Measurements from ENCODE around the gene RNF31. TPM values are rescaled to one million over a fixed set of nuclear protein-coding genes. Genes with fewer than 3 reads are reported as not detected.

The RNF31 gene
- total RNA-seq, 1 donor from 2014 or later: 59.0 TPM

DNA sequence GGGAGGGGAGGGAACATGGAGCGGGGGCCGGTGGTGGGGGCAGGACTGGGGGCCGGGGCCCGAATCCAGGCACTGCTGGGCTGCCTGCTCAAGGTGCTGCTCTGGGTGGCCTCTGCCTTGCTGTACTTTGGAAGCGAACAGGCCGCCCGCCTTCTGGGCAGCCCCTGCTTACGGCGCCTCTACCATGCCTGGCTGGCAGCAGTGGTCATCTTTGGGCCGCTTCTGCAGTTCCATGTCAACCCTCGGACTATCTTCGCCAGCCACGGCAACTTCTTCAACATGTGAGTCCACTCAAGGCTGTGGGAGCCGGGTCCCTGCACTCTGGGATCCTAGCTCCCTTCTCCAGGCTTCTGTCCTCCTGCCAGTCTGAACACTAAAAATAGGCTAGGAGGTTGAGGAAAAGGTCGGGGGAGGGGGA, 15.7 kb upstream of the RNF31 start:
- no peaks in the 10 kb centered on the region for H3K36me3 ChIP-seq (ENCODE audit: insufficient read depth, low read length)
- TF ChIP-seq, protein P1, sequence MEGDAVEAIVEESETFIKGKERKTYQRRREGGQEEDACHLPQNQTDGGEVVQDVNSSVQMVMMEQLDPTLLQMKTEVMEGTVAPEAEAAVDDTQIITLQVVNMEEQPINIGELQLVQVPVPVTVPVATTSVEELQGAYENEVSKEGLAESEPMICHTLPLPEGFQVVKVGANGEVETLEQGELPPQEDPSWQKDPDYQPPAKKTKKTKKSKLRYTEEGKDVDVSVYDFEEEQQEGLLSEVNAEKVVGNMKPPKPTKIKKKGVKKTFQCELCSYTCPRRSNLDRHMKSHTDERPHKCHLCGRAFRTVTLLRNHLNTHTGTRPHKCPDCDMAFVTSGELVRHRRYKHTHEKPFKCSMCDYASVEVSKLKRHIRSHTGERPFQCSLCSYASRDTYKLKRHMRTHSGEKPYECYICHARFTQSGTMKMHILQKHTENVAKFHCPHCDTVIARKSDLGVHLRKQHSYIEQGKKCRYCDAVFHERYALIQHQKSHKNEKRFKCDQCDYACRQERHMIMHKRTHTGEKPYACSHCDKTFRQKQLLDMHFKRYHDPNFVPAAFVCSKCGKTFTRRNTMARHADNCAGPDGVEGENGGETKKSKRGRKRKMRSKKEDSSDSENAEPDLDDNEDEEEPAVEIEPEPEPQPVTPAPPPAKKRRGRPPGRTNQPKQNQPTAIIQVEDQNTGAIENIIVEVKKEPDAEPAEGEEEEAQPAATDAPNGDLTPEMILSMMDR (IDR thresholded peaks at IDR 0.05; ENCODE audit: insufficient read depth, low read depth, low read length): no peak
- TF ChIP-seq EZH2 (IDR thresholded peaks at IDR 0.05; ENCODE audit: insufficient read depth, low read length): no peak
- H3K27ac Mint-ChIP-seq (ENCODE audit: unreplicated experiment): no peak overlapping the region
- H3K36me3 Mint-ChIP-seq (ENCODE audit: low read depth, unreplicated experiment): peaks cover 1% of the 10 kb centered on the region
- no peaks in the 10 kb centered on the region for H3K9me3 Mint-ChIP-seq (ENCODE audit: unreplicated experiment)
- H3K9me3 ChIP-seq (ENCODE audit: insufficient read depth, low read depth, low read length): no peaks in the 10 kb centered on the region
- peaks cover 4% of the 10 kb centered on the region for H3K4me1 Mint-ChIP-seq (ENCODE audit: low read depth, unreplicated experiment)
- H3K27ac ChIP-seq (ENCODE audit: low read depth, low read length): no peak overlapping the region
- peaks cover 6% of the 10 kb centered on the region for H3K79me2 ChIP-seq (ENCODE audit: insufficient read depth, low read length)
- no peak overlapping the region for H2AFZ ChIP-seq (ENCODE audit: low read depth, low read length)
- no peak overlapping the region for H3K4me3 Mint-ChIP-seq (ENCODE audit: unreplicated experiment)
- no peak overlapping the region for H3K4me2 ChIP-seq (ENCODE audit: low read length)
- H3K27me3 Mint-ChIP-seq (ENCODE audit: low read depth, unreplicated experiment): peaks cover 8% of the 10 kb centered on the region
- H3K9ac ChIP-seq (ENCODE audit: low read length): no peak overlapping the region
- H3K4me1 ChIP-seq (ENCODE audit: insufficient read depth, low read length): peaks cover 6% of the 10 kb centered on the region
- DNase-seq (ENCODE audit: low read depth) (no peak), FAIRE-seq (no peak)
- H4K20me1 ChIP-seq (ENCODE audit: insufficient read depth, low read length): no peaks in the 10 kb centered on the region
- no peaks in the 10 kb centered on the region for H3K27me3 ChIP-seq (ENCODE audit: insufficient read depth, low read length)
- no peak overlapping the region for H3K4me3 ChIP-seq (ENCODE audit: insufficient read depth, low read depth, low read length)

DNA sequence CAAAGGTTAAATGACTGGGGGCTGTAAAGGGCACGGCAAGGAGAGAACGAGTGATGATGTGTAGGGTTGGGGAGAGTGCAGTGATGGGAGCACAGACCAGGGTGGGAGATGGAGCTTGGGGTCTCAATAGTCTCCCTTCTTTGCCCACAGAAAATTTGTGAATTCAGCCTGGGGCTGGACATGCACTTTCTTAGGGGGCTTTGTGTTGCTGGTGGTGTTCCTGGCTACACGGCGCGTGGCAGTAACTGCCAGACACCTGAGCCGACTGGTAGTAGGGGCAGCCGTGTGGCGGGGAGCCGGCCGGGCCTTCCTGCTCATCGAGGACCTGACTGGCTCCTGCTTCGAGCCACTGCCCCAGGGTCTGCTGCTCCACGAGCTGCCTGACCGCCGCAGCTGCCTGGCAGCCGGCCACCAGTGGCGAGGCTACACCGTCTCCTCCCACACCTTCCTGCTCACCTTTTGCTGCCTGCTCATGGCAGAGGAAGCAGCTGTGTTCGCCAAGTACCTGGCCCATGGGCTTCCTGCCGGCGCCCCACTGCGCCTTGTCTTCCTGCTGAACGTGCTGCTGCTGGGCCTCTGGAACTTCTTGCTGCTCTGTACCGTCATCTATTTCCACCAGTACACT, 15.1 kb upstream of the RNF31 start:
- no peaks in the 10 kb centered on the region for H3K27me3 ChIP-seq (ENCODE audit: insufficient read depth, low read length)
- H3K9ac ChIP-seq (ENCODE audit: low read length): no peak overlapping the region
- TF ChIP-seq, protein P1 (IDR thresholded peaks at IDR 0.05; ENCODE audit: insufficient read depth, low read depth, low read length): no peak
- no peak for TF ChIP-seq EZH2 (IDR thresholded peaks at IDR 0.05; ENCODE audit: insufficient read depth, low read length)
- H3K9me3 Mint-ChIP-seq (ENCODE audit: unreplicated experiment): no peaks in the 10 kb centered on the region
- no peaks in the 10 kb centered on the region for H3K9me3 ChIP-seq (ENCODE audit: insufficient read depth, low read depth, low read length)
- H3K27ac ChIP-seq (ENCODE audit: low read depth, low read length): no peak overlapping the region
- DNase-seq (ENCODE audit: low read depth) (no peak), FAIRE-seq (no peak)
- peaks cover 9% of the 10 kb centered on the region for H3K4me1 ChIP-seq (ENCODE audit: insufficient read depth, low read length)
- H3K27ac Mint-ChIP-seq (ENCODE audit: unreplicated experiment): no peak overlapping the region
- peaks cover 8% of the 10 kb centered on the region for H3K27me3 Mint-ChIP-seq (ENCODE audit: low read depth, unreplicated experiment)
- peaks cover 7% of the 10 kb centered on the region for H3K36me3 Mint-ChIP-seq (ENCODE audit: low read depth, unreplicated experiment)
- H2AFZ ChIP-seq (ENCODE audit: low read depth, low read length): no peak overlapping the region
- no peak overlapping the region for H3K4me2 ChIP-seq (ENCODE audit: low read length)
- H3K4me1 Mint-ChIP-seq (ENCODE audit: low read depth, unreplicated experiment): peaks cover 6% of the 10 kb centered on the region
- no peaks in the 10 kb centered on the region for H3K36me3 ChIP-seq (ENCODE audit: insufficient read depth, low read length)
- no peak overlapping the region for H3K4me3 ChIP-seq (ENCODE audit: insufficient read depth, low read depth, low read length)
- no peak overlapping the region for H3K4me3 Mint-ChIP-seq (ENCODE audit: unreplicated experiment)
- H4K20me1 ChIP-seq (ENCODE audit: insufficient read depth, low read length): no peaks in the 10 kb centered on the region
- peaks cover 7% of the 10 kb centered on the region for H3K79me2 ChIP-seq (ENCODE audit: insufficient read depth, low read length)

DNA sequence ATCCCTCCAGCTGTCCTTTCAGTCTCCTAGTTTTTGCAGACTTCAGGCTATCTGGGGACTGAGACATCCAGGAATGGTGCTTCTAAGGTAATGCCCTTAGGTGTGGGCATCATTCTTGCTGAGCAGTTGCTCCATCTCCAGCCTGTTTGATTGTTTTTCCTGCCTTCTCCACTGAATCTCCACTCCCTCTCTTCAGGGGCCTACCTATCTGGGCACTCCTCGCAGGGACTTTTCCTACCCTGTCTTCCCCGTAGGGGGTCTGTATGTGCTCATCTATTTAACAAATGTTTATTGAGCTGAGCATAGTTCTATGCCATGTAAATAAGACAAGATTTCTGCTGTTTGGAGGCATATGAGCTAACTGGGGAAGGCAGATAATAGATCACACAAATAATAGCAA, 14.3 kb upstream of the RNF31 start:
- Mint-ChIP-seq H3K36me3 (ENCODE audit: low read depth, unreplicated experiment) (peaks cover 8% of the 10 kb centered on the region), H3K27me3 (ENCODE audit: low read depth, unreplicated experiment) (peaks cover 8% of the 10 kb centered on the region), H3K4me1 (ENCODE audit: low read depth, unreplicated experiment) (peaks cover 6% of the 10 kb centered on the region), H3K27ac (ENCODE audit: unreplicated experiment) (no peak overlapping the region), H3K9me3 (ENCODE audit: unreplicated experiment) (no peaks in the 10 kb centered on the region), H3K4me3 (ENCODE audit: unreplicated experiment) (no peak overlapping the region)
- Histone ChIP-seq H3K4me1 (ENCODE audit: insufficient read depth, low read length) (peaks cover 9% of the 10 kb centered on the region), H3K9me3 (ENCODE audit: insufficient read depth, low read depth, low read length) (no peaks in the 10 kb centered on the region), H3K79me2 (ENCODE audit: insufficient read depth, low read length) (peaks cover 7% of the 10 kb centered on the region), H2AFZ (ENCODE audit: low read depth, low read length) (no peak overlapping the region), H3K36me3 (ENCODE audit: insufficient read depth, low read length) (no peaks in the 10 kb centered on the region), H3K4me2 (ENCODE audit: low read length) (no peak overlapping the region), H4K20me1 (ENCODE audit: insufficient read depth, low read length) (no peaks in the 10 kb centered on the region), H3K27me3 (ENCODE audit: insufficient read depth, low read length) (no peaks in the 10 kb centered on the region), H3K27ac (ENCODE audit: low read depth, low read length) (no peak overlapping the region), H3K4me3 (ENCODE audit: insufficient read depth, low read depth, low read length) (no peak overlapping the region), H3K9ac (ENCODE audit: low read length) (no peak overlapping the region)
- no peak for TF ChIP-seq EZH2 (IDR thresholded peaks at IDR 0.05; ENCODE audit: insufficient read depth, low read length)
- TF ChIP-seq, protein P1 (IDR thresholded peaks at IDR 0.05; ENCODE audit: insufficient read depth, low read depth, low read length): no peak
- FAIRE-seq: no peak
- DNase-seq (ENCODE audit: low read depth): no peak
